Activated CD4-positive, alpha-beta T cell treated with anti-CD3 and anti-CD28 coated beads for 36 hours (primary cell): ENCODE data around the gene SSR4. TPM values are rescaled to one million over a fixed set of nuclear protein-coding genes. Genes with fewer than 3 reads are reported as not detected.
A peak's percentile ranks its signal among the peaks of the same experiment; 100 is the strongest.
"Not testable (repeated sequence)": the region's sequence is repeated elsewhere in the genome, so short reads cannot be mapped to it uniquely, and the experiment has no call there.

Experiments used
- ATAC-seq: fragments of 200-7000 bp; cut with Tn5 transposase; one replicate; pipeline ENCODE4 v1.10.0; 2021; ENCODE audit warnings: mild to moderate bottlenecking, moderate library complexity
- CTCF ChIA-PET: fragments of 350-600 bp; sonication (Branson Sonifier 250); formaldehyde crosslinking; loops from one replicate; lab custom pipeline; 2021; ENCODE audit warnings: antibody characterized with exemption; lab: Charles Lee
- POLR2A ChIA-PET: fragments of 350-600 bp; sonication (Branson Sonifier 250); formaldehyde crosslinking; loops from one replicate; lab custom pipeline; 2021; ENCODE audit warnings: antibody characterized with exemption, inconsistent platforms; lab: Charles Lee
- DNase-seq: peaks from one replicate; pipeline ENCODE4 v3.0.0-alpha.2; 2020
- H3K27ac Mint-ChIP-seq: one replicate; pipeline ENCODE4 v1.8.0; 2021; ENCODE audit warnings: mixed read lengths
- H3K27me3 Mint-ChIP-seq: one replicate; pipeline ENCODE4 v1.8.0; 2021; ENCODE audit warnings: mixed read lengths
- H3K36me3 Mint-ChIP-seq: one replicate; pipeline ENCODE4 v1.8.0; 2021; ENCODE audit warnings: low read depth, mixed read lengths
- H3K4me1 Mint-ChIP-seq: one replicate; pipeline ENCODE4 v1.8.0; 2021; ENCODE audit warnings: mixed read lengths
- H3K4me3 Mint-ChIP-seq: one replicate; pipeline ENCODE4 v1.8.0; 2021; ENCODE audit warnings: mild to moderate bottlenecking, moderate library complexity, mixed read lengths
- H3K9me3 Mint-ChIP-seq: one replicate; pipeline ENCODE4 v1.8.0; 2021; ENCODE audit warnings: low read depth, mixed read lengths
- intact Hi-C, 2 experiments: fragments of 100-400 bp; cut with DNase I in 1 of 2; cut with micrococcal nuclease in 1 of 2; formaldehyde crosslinking; loops; one replicate each; pipeline versions ENCODE4 v1.14.2 to v1.15.1; 2022 to 2024; cut with DNase I, micrococcal nuclease
- total RNA-seq, 2 experiments: library from RNA; stranded (reverse); gene quantifications; one replicate each; pipeline ENCODE4 v1.2.3, GENCODE V29; 2021

Gene SSR4
- total RNA-seq, 2 experiments from 2014 or later, result 124 to 146 TPM

DNA sequence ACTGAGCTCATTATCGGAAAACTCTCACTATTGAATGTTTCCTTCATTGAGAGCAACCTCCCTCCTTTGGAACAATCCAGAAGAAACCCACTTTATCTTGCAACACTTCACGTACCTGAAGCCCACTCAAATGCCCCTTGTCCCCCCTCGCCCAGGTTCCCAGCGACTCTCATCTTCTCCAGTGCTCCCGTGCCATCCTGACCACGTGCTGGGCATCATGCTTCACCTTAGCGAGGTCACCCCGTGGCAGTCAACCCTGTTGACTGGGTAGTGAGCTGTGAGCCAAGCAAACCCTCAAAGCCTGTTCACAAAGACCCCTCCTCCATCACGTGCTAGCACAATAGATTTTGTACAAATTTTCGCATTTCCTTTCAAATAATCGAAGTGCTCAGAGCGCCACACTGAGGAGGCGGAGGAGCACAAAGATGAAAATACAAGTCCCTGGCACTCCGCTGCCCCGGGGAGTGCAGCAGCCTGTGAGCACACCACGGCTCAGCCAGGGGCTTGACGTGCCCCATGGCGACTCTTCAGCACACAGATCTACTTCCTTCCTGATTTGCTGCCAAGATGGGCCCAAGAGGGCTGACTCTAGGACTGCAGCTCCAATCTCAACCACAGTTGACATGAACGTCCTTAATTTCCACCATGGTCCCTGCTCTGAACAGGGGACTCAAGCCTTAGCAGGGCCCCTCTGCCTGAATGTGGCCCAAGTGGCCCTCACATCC, 20.3 kb downstream of the SSR4 start:
- Mint-ChIP-seq H3K27me3 (no peaks in the 10 kb centered on the region), H3K36me3 (no peaks in the 10 kb centered on the region), H3K4me3 (no peak overlapping the region), H3K27ac (no peak overlapping the region), H3K4me1 (peaks cover 21% of the 10 kb centered on the region), H3K9me3 (no peaks in the 10 kb centered on the region)
- ChIA-PET POLR2A (interaction anchor here (0.6 kb wide), 1 partner anchor 712 kb away, joined by 5 read pairs; no protein-coding TSS in a partner anchor), CTCF (interaction anchor here (0.7 kb wide), 1 partner anchor 165 kb away, joined by 3 read pairs; no protein-coding TSS in a partner anchor)
- no peak for ATAC-seq
- no peak for DNase-seq
- intact Hi-C loops, result loop anchor here in 1 of 2 experiments (5.0 kb wide), 2 partner anchors 47 to 73 kb away; partner anchors contain the start of gene L1CAM

DNA sequence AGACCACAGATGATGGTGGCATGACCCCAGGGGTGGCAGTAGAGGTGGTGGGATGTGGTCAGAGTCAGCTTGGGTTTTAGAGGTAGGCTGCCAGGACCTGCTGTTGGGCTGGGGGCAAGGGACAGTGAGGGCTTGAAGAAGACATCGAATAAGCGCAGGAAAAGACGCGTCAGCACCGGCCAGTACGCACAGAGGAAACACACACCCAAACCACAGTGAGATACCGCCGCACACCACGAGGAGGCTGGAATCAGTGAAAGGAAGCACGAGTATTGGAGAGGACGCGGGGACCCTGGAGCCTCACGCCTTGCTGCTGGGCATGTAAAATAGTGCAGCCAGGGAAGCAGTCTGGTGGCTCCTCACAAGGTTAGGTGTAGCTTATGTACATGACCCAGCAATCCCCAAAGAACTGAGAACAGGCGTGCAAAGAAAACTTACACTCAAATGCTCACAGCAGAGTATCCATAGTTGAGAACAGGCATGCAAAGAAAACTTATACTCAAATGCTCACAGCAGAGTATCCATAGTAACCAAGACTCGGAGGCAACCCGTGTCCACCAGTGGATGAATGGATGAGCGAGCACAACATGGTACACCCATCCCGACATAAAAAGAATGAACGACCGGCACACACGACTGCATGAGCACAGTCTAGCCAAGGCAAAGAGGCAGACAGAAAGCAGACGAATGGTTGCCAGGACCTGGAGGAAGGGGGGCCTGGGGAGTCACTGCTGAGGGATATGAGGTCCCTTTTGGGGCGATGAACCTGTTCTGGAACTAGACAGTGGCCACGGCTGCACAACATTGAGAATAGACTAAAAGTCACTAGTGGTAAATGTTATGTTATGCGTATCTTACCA, 22.6 kb downstream of the SSR4 start:
- Mint-ChIP-seq H3K4me1 (peaks cover 37% of the 10 kb centered on the region), H3K36me3 (no peaks in the 10 kb centered on the region), H3K9me3 (no peaks in the 10 kb centered on the region), H3K27me3 (no peaks in the 10 kb centered on the region), H3K4me3 (no peak overlapping the region), H3K27ac (no peak overlapping the region)
- peak; percentile 68 for DNase-seq
- ChIA-PET CTCF (interaction anchor here (0.7 kb wide), 1 partner anchor 50 kb away, joined by 3 read pairs; no protein-coding TSS in a partner anchor), POLR2A (no interaction called here)
- intact Hi-C loops, result loop anchor here in 1 of 2 experiments (5.0 kb wide), 2 partner anchors 50 to 70 kb away; partner anchors contain the start of gene L1CAM
- ATAC-seq, result peak; percentile 61

DNA sequence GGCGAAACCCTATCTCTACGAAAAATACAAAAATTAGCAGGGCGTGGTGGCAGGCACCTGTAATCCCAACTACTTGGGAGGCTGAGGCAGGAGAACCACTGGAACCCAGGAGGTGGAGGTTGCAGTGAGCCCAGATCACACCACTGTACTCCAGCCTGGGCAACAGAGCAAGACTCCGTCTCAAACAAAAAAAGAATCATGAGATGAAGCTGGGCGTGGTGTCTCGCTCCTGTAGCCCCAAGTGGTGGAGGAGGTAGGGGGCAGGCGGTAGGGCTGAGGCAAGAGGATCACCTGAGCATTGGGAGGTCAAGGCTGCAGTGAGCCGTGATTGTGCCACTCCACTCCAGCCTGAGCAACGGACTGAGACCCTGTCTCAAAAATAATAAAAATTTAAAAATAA, 23.6 kb downstream of the SSR4 start:
- H3K36me3 Mint-ChIP-seq, H3K9me3 Mint-ChIP-seq, ATAC-seq, H3K4me3 Mint-ChIP-seq, POLR2A ChIA-PET, DNase-seq, H3K27me3 Mint-ChIP-seq, H3K27ac Mint-ChIP-seq: not testable (repeated sequence)
- peaks cover 44% of the 10 kb centered on the region for H3K4me1 Mint-ChIP-seq
- CTCF ChIA-PET, result interaction anchor here (0.7 kb wide), 1 partner anchor 24 kb away, joined by 3 read pairs; the partner anchor contains the start of genes IDH3G and SSR4
- intact Hi-C loops, result loop anchor here in 1 of 2 experiments (5.0 kb wide), 2 partner anchors 51 to 69 kb away; partner anchors contain the start of gene L1CAM

DNA sequence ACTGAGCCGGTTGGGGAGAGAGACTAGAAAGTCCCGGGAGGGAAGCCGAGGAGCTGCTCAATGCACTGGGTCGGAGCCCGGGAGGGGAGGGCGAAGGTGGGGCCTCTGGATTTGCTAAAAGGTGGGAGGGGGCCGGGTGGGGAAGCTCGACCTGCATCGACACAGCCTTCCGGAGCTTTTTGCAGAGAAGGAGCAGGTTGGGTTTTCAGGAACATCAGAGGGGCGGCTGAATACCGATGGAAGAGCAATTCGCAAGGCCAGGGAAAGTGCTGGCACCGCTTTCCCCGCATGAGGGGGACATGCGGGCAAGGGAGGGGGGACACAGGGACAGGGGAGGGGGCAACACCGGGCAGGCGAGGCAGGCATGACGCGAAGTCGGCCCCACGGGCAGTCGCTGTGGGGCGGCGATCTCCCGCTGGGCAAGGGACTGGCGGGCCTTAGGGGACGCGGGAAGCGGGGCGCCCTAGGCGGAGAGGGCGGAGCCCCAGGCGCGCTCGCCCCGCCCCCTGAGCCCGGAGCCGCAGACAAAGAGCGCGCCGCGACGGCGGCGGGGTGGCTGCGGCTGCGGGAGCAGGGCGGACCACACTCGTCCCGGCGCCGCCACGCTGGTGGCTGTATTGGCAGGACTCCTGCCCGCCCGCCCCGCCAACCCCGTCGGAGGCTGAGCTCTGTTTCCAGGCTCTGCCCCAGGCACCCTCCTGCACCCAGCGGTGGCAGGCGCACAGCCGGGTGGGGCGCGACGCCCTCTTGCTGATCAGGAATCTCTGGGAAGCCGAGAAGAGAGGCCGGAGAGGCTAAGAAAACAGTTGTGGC, 24.3 kb downstream of the SSR4 start:
- Mint-ChIP-seq H3K4me1 (peaks cover 47% of the 10 kb centered on the region), H3K36me3 (no peaks in the 10 kb centered on the region), H3K27ac (no peak overlapping the region), H3K4me3 (peak overlapping the region; percentile 52), H3K9me3 (no peaks in the 10 kb centered on the region), H3K27me3 (no peaks in the 10 kb centered on the region)
- CTCF ChIA-PET, result interaction anchor here (0.6 to 1.4 kb wide), 3 partner anchors 8 to 24 kb away, joined by 3 to 4 read pairs (median 3); partner anchors contain the start of genes IDH3G and SSR4
- POLR2A ChIA-PET, result no interaction called here
- intact Hi-C loops, result loop anchor here in 1 of 2 experiments (1.0 to 5.0 kb wide), 3 partner anchors 12 to 69 kb away; partner anchors contain the start of genes L1CAM and PDZD4
- ATAC-seq (peak; percentile 78), DNase-seq (peak; percentile 71)

DNA sequence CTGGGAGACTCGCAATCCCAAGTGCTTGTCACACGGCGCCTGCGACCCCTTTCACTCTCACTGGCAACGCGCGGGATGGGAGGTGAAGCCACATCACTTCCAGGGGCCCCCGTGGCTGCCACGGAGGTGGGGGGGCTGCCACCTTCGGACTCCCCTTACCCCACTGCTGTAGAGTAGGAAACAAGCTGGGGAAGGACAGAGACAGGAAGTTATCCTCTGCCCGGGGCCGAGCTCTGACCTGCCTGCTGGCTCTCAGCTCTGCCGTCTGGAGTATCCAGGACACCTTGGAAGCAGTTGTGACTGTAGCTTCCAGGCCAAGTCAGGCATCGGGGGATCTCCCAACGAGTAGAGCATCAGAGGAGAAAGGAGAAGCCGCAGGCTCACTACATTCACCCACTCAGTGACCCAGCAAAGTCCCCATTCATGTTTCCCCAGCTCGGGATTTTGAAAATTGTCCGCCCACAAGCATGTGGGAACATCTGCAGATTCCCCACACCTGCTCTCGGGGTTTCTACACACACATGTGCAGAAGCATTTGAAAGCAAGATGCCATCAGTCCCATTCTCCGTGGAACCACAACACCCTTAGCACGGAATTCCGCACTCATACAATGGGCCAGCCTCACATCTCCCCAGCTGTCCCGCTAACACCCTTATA, 25.0 kb downstream of the SSR4 start:
- ATAC-seq (no peak), DNase-seq (no peak)
- intact Hi-C loops, result loop anchor here in 1 of 2 experiments (1.0 to 5.0 kb wide), 4 partner anchors 11 to 83 kb away; partner anchors contain the start of genes AVPR2, L1CAM and PDZD4
- Mint-ChIP-seq H3K27ac (no peak overlapping the region), H3K4me3 (peak overlapping the region; percentile 52), H3K9me3 (no peaks in the 10 kb centered on the region), H3K4me1 (peaks cover 49% of the 10 kb centered on the region), H3K36me3 (no peaks in the 10 kb centered on the region), H3K27me3 (no peaks in the 10 kb centered on the region)
- ChIA-PET CTCF (interaction anchor here (1.4 kb wide), 1 partner anchor 9 kb away, joined by 4 read pairs; no protein-coding TSS in a partner anchor), POLR2A (no interaction called here)

DNA sequence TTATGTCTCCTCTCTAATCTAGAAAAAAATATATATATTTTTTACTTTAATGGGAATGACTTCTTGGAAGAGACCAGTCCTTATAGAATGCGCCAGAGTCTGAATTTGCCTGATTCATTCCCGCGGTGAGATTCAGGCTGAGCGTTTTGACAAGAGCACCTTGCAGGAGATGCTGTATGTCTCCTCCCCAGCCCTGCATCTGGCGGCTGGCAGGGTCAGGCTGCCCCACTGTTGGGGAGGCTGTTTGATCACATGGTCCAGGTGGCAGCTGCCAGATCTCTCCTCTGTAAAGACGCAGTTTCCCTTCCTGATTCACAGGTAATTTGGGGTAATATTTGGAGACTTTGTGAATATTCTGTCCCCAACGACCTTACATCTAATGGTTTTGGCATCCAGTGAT, 26.1 kb downstream of the SSR4 start:
- H3K4me3 Mint-ChIP-seq, result no peak overlapping the region
- ATAC-seq (no peak), DNase-seq (no peak)
- no peak overlapping the region for H3K27ac Mint-ChIP-seq
- ChIA-PET CTCF (no interaction called here), POLR2A (no interaction called here)
- H3K4me1 Mint-ChIP-seq, result peaks cover 44% of the 10 kb centered on the region
- intact Hi-C loops, result loop anchor here in 1 of 2 experiments (5.0 kb wide), 1 partner anchor 82 kb away; the partner anchor contains the start of gene AVPR2
- no peaks in the 10 kb centered on the region for H3K36me3 Mint-ChIP-seq
- no peaks in the 10 kb centered on the region for H3K27me3 Mint-ChIP-seq
- H3K9me3 Mint-ChIP-seq, result no peaks in the 10 kb centered on the region

DNA sequence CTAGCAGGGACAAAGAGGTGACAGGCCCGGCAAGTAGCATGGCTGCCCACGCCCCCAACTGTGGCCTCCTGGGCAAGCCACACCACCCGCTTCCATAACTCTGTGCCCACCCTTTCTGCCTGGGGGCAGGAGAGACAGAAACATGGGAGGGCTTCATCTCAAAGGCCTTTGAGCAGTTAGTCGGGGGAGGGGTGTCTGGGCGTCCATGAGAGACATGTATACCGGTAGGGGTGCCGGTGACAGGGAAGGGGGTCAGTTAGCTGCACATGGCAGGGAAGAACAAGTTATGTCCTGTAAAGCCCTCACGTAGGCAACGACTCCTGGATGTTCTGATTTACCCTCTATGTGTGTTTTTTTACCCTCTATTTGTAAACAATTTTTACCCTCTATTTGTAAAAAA, 26.6 kb downstream of the SSR4 start:
- no peak for ATAC-seq
- CTCF ChIA-PET, result no interaction called here
- POLR2A ChIA-PET, result no interaction called here

DNA sequence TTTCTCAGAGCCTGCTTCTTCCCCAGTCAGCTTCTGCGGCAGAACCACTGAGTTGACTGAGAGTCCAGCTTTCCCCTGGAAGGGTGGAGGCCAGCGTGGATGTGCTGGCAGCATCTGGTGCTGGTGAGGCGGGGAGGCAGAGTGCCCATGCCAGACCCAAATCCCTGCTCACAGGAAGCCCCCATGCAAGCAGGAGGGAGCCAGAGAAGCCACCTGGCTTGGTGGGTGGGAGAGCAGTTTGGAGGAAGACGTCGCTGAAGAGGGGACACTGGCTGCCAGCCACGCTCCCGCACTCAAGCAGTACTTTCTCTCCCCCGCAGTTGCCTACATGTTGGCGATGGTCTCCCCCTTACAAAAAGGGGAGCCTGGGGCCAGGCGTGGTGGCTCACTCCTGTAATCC, 29.9 kb downstream of the SSR4 start:
- H3K4me3 Mint-ChIP-seq, result no peak overlapping the region
- ChIA-PET POLR2A (no interaction called here), CTCF (no interaction called here)

More for the DNA sequence above, 26.6 kb downstream of the SSR4 start:
- DNase-seq, result no peak
- Mint-ChIP-seq H3K27me3 (no peaks in the 10 kb centered on the region), H3K4me3 (no peak overlapping the region), H3K9me3 (no peaks in the 10 kb centered on the region), H3K4me1 (peaks cover 44% of the 10 kb centered on the region), H3K27ac (no peak overlapping the region), H3K36me3 (no peaks in the 10 kb centered on the region)
- intact Hi-C loops, result loop anchor here in 1 of 2 experiments (5.0 kb wide), 1 partner anchor 81 kb away; the partner anchor contains the start of gene AVPR2

DNA sequence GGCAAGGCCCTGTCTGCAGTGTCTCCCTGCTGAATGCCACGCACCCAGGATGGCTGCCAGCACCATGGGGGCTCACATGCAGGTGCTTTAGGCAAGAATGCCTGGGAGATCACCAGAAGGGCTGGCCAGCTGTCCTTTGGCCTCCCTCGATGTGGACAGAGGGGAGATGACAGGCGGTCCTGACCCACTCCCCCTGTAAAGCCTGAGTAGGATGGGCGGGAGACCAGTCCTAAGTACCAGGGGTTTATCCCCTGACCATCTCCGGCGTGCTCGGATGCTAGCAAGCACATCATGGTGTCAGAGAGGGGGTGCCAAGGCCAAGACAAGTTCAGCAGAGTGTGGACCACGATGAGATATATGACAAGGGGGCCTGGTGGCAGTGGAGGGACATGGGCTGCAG, 30.6 kb downstream of the SSR4 start:
- Mint-ChIP-seq H3K4me3 (no peak overlapping the region), H3K4me1 (peaks cover 41% of the 10 kb centered on the region), H3K27me3 (no peaks in the 10 kb centered on the region), H3K9me3 (no peaks in the 10 kb centered on the region), H3K36me3 (no peaks in the 10 kb centered on the region), H3K27ac (no peak overlapping the region)
- CTCF ChIA-PET, result no interaction called here
- DNase-seq, result no peak
- intact Hi-C loops, result no loop called here
- POLR2A ChIA-PET, result no interaction called here
- no peak for ATAC-seq

More for the DNA sequence above, 29.9 kb downstream of the SSR4 start:
- no peaks in the 10 kb centered on the region for H3K27me3 Mint-ChIP-seq
- no peaks in the 10 kb centered on the region for H3K9me3 Mint-ChIP-seq
- DNase-seq (no peak), ATAC-seq (no peak)
- no peak overlapping the region for H3K27ac Mint-ChIP-seq
- peaks cover 41% of the 10 kb centered on the region for H3K4me1 Mint-ChIP-seq
- H3K36me3 Mint-ChIP-seq, result no peaks in the 10 kb centered on the region
- intact Hi-C loops, result loop anchor here in 1 of 2 experiments (5.0 kb wide), 1 partner anchor 78 kb away; the partner anchor contains the start of gene AVPR2

DNA sequence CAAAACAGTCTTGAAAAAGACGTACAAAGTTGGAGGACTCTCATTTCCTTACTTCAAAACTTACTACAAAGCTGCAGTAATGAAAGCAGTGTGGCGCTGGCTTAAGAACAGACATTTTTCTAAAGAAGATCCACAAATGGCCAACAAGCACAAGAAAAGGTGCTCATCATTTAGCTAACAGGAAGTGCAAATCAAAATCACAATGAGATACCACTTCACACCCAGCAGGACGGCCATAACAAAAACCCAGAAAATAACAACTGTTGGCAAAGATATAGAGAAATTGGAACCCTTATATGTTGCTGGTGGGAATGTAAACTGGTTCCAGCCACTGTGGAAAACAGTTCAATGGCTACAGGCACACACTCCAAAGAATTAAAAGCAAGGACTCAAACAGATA, 32.5 kb downstream of the SSR4 start:
- ATAC-seq (no peak), DNase-seq (no peak)
- Mint-ChIP-seq H3K27ac (no peak overlapping the region), H3K4me1 (peaks cover 27% of the 10 kb centered on the region), H3K4me3 (no peak overlapping the region), H3K9me3 (no peaks in the 10 kb centered on the region), H3K27me3 (no peaks in the 10 kb centered on the region), H3K36me3 (no peaks in the 10 kb centered on the region)
- intact Hi-C loops, result no loop called here
- POLR2A ChIA-PET, result no interaction called here
- CTCF ChIA-PET, result no interaction called here
